ENCODE measurements around the gene MFN1.

Gene MFN1

GRCh38 chr3:179404307-179404706 is 56.8 kb downstream of the MFN1 start:
- TF ChIP-seq, protein P1, sequence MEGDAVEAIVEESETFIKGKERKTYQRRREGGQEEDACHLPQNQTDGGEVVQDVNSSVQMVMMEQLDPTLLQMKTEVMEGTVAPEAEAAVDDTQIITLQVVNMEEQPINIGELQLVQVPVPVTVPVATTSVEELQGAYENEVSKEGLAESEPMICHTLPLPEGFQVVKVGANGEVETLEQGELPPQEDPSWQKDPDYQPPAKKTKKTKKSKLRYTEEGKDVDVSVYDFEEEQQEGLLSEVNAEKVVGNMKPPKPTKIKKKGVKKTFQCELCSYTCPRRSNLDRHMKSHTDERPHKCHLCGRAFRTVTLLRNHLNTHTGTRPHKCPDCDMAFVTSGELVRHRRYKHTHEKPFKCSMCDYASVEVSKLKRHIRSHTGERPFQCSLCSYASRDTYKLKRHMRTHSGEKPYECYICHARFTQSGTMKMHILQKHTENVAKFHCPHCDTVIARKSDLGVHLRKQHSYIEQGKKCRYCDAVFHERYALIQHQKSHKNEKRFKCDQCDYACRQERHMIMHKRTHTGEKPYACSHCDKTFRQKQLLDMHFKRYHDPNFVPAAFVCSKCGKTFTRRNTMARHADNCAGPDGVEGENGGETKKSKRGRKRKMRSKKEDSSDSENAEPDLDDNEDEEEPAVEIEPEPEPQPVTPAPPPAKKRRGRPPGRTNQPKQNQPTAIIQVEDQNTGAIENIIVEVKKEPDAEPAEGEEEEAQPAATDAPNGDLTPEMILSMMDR (IDR thresholded peaks at IDR 0.05; ENCODE audit: low read depth, low read length, missing control alignments): no peak
- DNase-seq (ENCODE audit: low read depth): no peak
- in situ Hi-C loops (cut with HindIII; ENCODE audit: low sequenced_read_pairs): no loop called here

GRCh38 chr3:179410331-179410730 is 62.8 kb downstream of the MFN1 start:
- no peak for DNase-seq (ENCODE audit: low read depth)
- in situ Hi-C loops (cut with HindIII; ENCODE audit: low sequenced_read_pairs): no loop called here

More at GRCh38 chr3:179404307-179404706, 56.8 kb downstream of the MFN1 start:
- H3K4me3 ChIP-seq (ENCODE audit: low read depth, low read length): no peak overlapping the region

DNA sequence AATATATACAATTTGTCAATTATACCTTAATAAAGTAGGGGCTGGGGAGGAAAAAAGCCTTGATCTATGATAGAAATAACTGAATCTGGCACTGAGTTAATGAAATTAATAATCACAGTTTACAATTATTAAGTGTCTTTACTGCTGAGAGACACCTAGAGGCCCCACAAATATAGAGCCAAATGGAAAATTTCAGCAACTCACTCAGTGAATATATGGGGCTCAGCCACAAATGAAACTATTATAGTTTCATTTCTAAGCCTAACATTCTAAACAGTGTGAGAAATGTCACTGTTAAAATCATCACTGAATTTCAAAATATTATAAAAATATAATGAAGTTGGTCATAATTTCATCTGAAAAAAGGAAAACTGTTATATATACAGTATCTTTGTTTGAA is 63.5 kb downstream of the MFN1 start:
- DNase-seq (ENCODE audit: low read depth): no peak
- in situ Hi-C loops (cut with HindIII; ENCODE audit: low sequenced_read_pairs): no loop called here
- TF ChIP-seq, protein P1 (IDR thresholded peaks at IDR 0.05; ENCODE audit: low read depth, low read length, missing control alignments): no peak
- no peak overlapping the region for H3K4me3 ChIP-seq (ENCODE audit: low read depth, low read length)

More at GRCh38 chr3:179410331-179410730, 62.8 kb downstream of the MFN1 start:
- TF ChIP-seq, protein P1 (IDR thresholded peaks at IDR 0.05; ENCODE audit: low read depth, low read length, missing control alignments): no peak
- no peak overlapping the region for H3K4me3 ChIP-seq (ENCODE audit: low read depth, low read length)

DNA sequence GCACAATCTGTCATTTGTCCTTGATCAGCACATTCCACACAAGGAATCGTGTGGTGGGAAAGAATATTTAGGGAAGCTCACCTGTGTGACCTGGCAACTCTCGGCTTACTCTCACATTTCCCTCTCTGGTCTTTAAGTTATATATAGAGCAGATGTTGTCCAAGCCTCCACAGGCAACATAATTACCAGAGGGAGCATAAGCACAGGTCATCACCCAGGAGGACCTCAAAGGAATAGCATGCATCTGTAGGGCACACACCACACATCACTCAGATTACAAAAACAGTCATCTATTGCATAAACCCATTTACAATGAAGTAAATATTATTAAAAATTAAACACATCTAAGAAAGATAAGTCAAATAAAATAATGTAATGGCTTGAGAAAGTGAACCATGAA is 67.3 kb downstream of the MFN1 start:
- TF ChIP-seq, protein P1 (IDR thresholded peaks at IDR 0.05; ENCODE audit: low read depth, low read length, missing control alignments): no peak
- in situ Hi-C loops (cut with HindIII; ENCODE audit: low sequenced_read_pairs): no loop called here
- DNase-seq (ENCODE audit: low read depth): no peak
- H3K4me3 ChIP-seq (ENCODE audit: low read depth, low read length): no peak overlapping the region

DNA sequence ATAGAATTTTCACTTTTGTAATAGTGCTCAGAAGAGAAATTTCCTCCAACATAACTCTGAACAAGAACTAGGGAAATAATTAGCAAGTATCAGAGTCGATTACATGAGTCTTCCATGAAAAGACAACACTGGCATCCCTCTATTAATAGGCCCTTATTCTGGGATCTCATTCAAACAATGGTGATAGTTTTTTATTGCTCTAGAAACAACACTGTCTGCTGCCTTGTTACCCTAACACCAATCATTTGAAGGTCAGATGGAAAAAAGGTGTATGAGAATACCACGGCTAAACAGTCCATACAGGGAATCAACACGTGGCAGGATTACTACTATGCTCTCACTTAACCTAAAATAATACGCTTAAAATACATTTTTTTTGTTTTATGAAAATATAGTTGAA is 67.9 kb downstream of the MFN1 start:
- DNase-seq (ENCODE audit: low read depth): no peak
- no peak overlapping the region for H3K4me3 ChIP-seq (ENCODE audit: low read depth, low read length)
- in situ Hi-C loops (cut with HindIII; ENCODE audit: low sequenced_read_pairs): no loop called here
- TF ChIP-seq, protein P1 (IDR thresholded peaks at IDR 0.05; ENCODE audit: low read depth, low read length, missing control alignments): no peak

GRCh38 chr3:179416681-179417080 is 69.2 kb downstream of the MFN1 start:
- no peak overlapping the region for H3K4me3 ChIP-seq (ENCODE audit: low read depth, low read length)
- in situ Hi-C loops (cut with HindIII; ENCODE audit: low sequenced_read_pairs): no loop called here

More at GRCh38 chr3:179416681-179417080, 69.2 kb downstream of the MFN1 start:
- DNase-seq (ENCODE audit: low read depth): no peak
- TF ChIP-seq, protein P1 (IDR thresholded peaks at IDR 0.05; ENCODE audit: low read depth, low read length, missing control alignments): no peak

All from astrocyte of the cerebellum (primary cell).